ENCODE results near the gene PLA2G2E.
"Not testable (repeated sequence)": the region's sequence is repeated elsewhere in the genome, so short reads cannot be mapped to it uniquely, and the experiment has no call there.

The PLA2G2E gene

GRCh38 chr1:19882111-19883071 is 41.0 kb downstream of the PLA2G2E start, which contains the start of gene OTUD3:
Gene OTUD3, plus strand, starts transcription at chr1:19882395. Its CDS starts 119 bp downstream, at chr1:19882514.
- peak; percentile 85 to 89 for DNase-seq (ENCODE audit: low read depth in 2 of 2)

- not testable (repeated sequence) for DNase-seq (ENCODE audit: low read depth in 2 of 2)
Observed at GRCh38 chr1:19880841-19881240, 42.6 kb downstream of the PLA2G2E start.

- DNase-seq (ENCODE audit: low read depth in 2 of 2), result no peak
Observed at GRCh38 chr1:19879661-19880060, 43.8 kb downstream of the PLA2G2E start.

GRCh38 chr1:19879227-19879626 is 44.2 kb downstream of the PLA2G2E start:
- DNase-seq (ENCODE audit: low read depth in 2 of 2), result no peak

GRCh38 chr1:19878637-19878985 is 44.8 kb downstream of the PLA2G2E start:
- DNase-seq (ENCODE audit: low read depth in 2 of 2), result no peak

- no peak for DNase-seq (ENCODE audit: low read depth in 2 of 2)
Observed at GRCh38 chr1:19877821-19878636, 45.4 kb downstream of the PLA2G2E start.

GRCh38 chr1:19877181-19877750 is 46.2 kb downstream of the PLA2G2E start:
- DNase-seq (ENCODE audit: low read depth in 2 of 2), result no peak

- no peak for DNase-seq (ENCODE audit: low read depth in 2 of 2)
Observed at GRCh38 chr1:19872190-19872589, 51.2 kb downstream of the PLA2G2E start.

All from stimulated activated CD4-positive, alpha-beta T cell treated with anti-CD3 and anti-CD28 coated beads, Interleukin-12 subunit alpha, Interleukin-12 subunit beta, amount 100 ng/mL, for 24 hours (primary cell).